NCI-H128 (cell line): ENCODE measurements around the gene LAMA1.
A peak's percentile ranks its signal among the peaks of the same experiment; 100 is the strongest.

Source experiments
- DNase-seq: peaks from one replicate; lab custom pipeline; 2025; ENCODE audit not compliant: unreplicated experiment; lab: John Stamatoyannopoulos, UW

Gene LAMA1

DNA sequence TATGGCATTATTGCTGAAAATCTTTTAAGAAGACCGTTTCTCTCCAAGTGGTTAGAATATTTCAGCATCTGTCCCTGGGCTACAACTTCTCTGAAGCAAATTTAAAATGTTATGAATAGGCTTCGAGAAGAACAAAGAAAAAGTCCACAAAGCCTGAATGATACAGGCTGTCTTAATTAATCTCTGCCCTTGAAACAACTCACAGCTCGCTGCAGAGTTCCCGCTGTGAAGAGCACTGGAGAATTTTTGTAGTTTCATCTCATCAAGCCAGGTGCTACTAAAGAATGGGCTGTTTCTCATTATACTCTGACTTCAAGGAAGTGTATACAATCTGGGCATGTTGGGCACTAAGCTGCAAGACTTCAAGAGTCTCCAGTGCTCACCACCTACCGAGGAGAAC is 67.6 kb downstream of the LAMA1 start:
- DNase-seq, result no peak

- DNase-seq, result no peak
These were observed 69.5 kb downstream of the LAMA1 start for GRCh38 chr18:7048081-7048480.

- DNase-seq, result no peak
These were observed 70.3 kb downstream of the LAMA1 start for GRCh38 chr18:7047336-7047735.

DNA sequence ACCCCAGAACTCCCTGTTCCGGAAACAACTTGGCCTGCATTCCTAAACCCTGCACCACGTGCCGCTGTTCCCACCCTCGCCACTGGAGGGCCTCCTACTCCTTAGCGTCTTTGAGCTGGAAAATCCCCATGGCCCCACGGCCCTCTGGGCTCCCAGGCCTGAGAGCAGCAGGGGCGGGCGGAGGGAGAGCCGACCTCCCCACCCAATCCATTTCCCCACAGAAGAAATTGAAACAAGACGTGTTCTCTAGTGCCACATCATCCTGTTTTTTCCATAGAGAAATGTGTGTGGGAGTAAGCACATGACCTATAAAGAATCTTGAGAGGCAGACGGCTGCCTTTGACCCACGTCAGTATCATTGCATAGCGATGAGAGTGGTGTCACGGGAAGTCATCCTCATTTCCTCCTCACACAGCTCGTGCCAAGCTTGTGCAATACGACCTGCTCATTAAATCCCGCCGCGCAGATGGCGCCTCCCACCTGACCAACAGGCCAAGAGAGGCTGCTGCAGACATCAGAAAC is 79.2 kb downstream of the LAMA1 start:
- no peak for DNase-seq

- no peak for DNase-seq
These were observed 80.1 kb downstream of the LAMA1 start for GRCh38 chr18:7037470-7037869.

DNA sequence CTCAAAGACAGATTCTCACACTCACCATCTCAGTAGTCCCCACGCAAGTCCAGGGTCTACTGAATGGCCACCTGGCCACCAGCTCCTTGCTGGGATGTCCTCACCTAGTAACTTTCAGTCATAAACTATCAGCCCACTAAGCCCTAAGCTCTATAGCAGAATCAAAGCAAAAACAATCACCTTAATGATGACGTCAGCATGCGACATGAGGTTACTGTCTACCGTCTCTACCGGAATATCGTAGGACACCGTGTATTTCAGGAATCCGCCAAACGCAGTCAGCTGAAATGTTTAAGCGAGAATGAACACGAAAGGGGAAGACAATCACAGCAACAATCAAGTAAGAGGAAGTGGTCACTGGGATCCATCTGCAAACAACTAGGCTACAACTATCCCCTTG is 81.8 kb downstream of the LAMA1 start:
- no peak for DNase-seq

DNA sequence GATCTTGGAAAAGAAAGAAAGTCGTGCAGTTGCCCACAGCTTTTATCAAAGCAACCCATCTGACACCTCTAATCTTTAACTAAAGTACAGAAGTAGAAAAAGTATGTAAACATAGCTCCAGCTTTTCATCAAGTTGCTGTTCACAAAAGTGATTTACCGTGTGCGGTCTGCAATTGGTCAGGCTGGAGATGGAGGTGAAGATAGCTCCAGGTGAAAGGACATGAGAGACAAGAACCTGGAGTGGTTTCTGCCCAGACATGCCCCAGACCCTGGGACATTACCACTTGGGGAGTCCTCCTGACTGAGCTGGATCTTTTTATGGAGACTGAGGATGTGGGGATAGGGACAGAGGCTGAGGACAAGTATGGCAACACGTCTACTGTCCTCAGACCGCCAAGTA is 82.7 kb downstream of the LAMA1 start:
- DNase-seq, result no peak

DNA sequence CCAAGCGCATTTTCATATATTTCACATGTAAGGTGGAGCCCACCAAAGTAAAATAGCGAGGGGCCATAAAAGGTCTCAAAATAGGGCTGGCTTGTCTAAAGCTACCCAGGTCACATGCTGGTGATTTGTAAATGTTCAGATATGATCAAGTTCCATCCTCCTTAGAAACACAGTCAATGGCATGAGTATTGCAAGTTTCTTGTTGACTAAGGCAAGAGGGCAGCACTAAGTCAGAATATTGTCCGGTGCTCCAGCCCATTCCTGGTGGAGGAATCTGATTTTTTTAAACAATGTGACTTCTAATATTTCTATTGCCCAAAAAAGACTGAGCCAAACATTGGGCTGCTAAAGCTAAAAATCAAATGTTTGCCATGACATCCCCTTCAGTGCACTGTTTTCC is 85.1 kb downstream of the LAMA1 start:
- DNase-seq, result no peak

- DNase-seq, result no peak
These were observed 89.0 kb downstream of the LAMA1 start for GRCh38 chr18:7028625-7029024.

GRCh38 chr18:7025194-7025593 is 92.4 kb downstream of the LAMA1 start:
- no peak for DNase-seq

DNA sequence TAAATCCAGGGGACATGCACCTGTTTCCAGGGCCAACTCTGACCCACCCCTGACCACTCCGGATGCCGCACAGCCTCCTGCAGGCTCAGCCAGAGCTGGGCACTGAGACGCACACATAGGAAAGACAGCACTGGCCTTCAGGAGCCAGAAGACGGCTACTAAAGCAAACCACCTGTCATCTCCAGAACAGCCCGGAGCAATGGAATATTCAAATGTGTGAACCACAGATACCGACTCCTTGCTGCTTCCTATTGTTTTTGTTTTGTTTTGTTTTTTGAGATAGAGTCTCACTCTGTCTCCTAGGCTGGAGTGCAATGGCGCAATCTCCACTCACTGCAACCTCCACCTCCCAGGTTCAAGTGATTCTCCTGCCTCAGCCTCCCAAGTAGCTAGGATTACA is 94.0 kb downstream of the LAMA1 start:
- DNase-seq, result no peak

DNA sequence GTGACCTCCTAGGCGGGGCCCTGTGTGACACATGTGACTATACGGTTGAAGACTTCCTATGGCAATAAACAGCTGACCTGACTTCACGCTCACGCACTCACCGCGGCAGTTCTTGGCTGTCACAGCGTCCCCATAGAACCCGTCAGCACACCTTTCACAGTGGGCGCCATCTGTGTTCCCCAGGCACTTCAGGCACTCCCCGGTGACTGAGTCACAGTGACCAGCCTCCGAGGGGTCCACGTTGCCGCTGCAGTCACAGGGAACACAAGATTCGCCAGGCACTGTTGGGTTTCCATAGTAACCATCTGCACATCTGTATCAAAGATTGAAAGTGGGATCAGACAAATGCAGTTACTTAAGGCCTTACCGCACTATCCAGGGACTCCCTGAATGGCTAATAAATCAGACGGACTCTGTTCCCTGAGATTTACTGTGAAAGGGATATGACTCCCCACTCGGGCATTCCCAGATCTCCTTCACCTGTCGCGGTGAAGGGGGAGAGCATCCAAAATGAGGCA is 94.5 kb downstream of the LAMA1 start:
- DNase-seq, result no peak

GRCh38 chr18:7021994-7022840 is 95.4 kb downstream of the LAMA1 start:
- peak; percentile 81 for DNase-seq

DNA sequence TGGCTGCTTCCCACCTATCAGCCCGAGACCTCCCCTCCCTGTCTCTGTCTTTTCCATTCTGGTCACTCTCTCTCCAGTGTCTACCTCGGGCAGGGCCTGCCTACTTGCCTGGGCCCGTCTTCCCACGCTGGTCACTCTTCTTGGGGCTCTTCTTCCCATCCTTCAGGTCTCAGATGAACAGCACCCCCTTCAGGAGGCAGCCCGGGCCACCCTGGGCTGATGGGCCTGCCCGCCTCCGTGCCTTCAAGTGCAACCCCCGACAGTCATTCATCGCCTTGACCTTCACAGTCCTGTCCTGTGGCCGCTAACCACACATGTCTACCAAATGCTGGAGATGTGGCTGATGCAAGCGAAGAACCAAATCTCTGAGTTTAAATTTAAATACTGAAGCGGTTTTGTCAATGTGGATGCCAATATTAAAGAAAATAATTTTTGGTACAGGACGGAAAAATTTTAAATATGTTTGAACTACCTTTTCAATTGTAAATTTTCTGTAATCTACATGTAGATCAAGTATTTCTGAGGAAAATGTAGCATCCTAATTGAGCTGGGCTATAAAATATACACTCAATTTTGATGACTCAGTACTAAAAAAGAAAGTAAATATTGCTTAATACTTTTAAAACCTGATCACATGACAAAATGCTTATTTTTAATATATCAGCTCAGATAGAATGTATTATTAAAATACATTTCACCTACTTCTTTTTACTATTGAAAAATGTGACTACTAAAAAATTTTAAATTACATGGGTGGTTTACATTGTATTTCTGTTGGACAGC is 96.4 kb downstream of the LAMA1 start:
- no peak for DNase-seq

GRCh38 chr18:7017013-7017412 is 100.6 kb downstream of the LAMA1 start:
- DNase-seq, result no peak

GRCh38 chr18:7011142-7011541 is 106.5 kb downstream of the LAMA1 start:
- no peak for DNase-seq

DNA sequence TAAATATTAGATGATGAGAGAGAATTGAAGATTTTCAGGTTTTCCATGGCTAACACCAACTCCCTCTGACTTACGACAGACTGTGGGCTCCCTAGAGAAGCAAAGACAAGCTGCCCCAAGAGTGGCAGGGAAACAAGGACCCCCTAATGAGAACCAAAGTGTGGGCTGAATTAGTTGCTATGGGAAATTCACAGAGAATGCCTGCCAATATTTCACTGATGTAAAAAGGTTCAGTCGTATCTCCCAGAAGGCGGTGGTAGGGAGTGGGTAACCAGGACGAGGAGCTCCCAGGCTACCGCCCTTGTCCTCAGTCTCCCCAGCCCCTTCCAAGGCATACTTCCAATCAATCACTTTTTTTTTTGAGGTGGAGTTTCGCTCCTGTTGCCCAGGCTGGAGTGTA is 113.6 kb downstream of the LAMA1 start:
- DNase-seq, result no peak

- DNase-seq, result no peak
These were observed 115.5 kb downstream of the LAMA1 start for GRCh38 chr18:7002107-7002506.

DNA sequence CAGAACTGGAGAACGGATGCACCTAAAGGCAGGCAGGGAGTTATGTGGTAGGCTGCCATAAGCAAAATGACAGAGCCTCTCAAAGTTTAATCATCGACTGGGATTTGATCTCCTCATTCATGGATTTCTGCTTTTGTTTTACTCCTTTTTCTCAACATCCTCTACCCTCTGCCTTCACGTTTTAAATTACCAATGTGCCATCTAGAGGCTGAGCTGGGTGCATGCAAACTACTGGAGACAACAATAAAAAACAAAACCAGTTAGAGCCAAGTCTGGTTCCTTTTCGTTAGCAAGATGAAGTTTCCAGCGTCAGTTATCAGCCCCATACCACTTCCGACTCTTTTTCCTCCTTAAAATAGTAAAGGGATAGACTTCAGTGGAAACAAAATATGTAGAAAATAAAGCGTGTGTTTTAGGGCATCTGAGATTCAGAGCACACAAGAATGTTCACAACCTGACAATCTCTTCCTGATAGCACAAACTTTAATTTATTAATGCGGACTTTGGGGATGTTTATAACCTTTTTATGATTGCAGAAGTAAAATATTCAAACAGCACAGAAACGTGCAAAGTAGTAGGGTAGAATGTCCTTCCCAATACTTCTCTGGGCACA is 117.0 kb downstream of the LAMA1 start:
- DNase-seq, result no peak

- no peak for DNase-seq
These were observed 119.8 kb downstream of the LAMA1 start for GRCh38 chr18:6997808-6998207.

DNA sequence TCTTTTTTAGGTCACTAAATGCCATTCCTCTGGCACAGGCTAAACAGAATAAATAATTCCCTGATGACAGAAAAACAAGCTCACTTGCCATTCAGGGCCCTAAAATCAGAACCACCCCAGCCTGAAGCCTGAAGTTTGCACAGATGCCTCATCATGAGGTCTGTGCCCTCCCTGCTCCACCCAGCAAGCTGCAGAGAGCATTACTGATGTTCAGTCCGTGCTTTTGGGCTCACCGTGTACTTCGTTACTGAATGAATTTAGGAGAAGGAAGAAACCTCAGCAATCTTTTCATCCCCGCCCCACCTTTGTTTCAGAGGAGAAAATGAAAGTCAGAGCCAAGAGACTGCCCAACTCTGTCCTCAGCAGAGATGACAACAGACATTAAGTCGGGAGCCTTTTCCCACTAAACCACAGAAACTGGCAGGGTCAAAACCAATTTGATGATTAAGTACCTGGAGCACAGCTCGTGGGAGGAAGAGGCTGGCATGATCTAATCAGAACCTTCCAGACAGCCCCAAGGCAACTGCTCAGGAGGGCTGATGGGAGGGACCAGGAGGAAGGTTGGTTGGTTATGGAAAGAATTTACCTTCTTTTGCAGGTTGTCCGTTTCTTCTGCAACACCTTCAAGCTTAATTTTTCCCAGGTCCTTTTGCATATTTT is 122.7 kb downstream of the LAMA1 start:
- no peak for DNase-seq
